GM18519 (cell line): ENCODE results near the gene KIF16B.
A peak's percentile ranks its signal among the peaks of the same experiment; 100 is the strongest.

Source experiments
- ATAC-seq: cut with Tn5 transposase; IDR thresholded peaks from one replicate; pipeline ENCODE4 v1.9.1; 2021; ENCODE audit warnings: mild to moderate bottlenecking, moderate library complexity; ENCODE audit not compliant: unreplicated experiment, low FRiP score

Gene KIF16B

DNA sequence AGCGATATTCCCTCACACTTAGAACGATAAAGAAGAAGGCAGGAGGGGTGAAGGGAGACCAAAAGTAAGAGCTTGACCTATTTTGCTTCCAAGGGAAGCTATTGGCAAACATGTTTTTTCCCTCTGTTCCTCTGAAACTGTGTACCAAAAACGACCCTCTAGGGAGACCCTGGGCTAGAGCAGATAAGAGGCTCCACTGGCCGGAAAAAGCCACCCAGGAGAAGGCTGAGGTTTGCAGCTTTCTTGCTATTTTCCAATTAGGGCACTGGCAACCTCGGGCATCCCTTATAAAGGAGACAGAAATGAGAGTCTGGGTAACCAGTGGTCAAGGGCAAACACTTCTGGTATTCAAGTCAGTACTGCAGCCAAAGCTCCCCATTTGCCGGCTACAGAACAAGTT, 168.0 kb downstream of the KIF16B start:
- no peak for ATAC-seq

DNA sequence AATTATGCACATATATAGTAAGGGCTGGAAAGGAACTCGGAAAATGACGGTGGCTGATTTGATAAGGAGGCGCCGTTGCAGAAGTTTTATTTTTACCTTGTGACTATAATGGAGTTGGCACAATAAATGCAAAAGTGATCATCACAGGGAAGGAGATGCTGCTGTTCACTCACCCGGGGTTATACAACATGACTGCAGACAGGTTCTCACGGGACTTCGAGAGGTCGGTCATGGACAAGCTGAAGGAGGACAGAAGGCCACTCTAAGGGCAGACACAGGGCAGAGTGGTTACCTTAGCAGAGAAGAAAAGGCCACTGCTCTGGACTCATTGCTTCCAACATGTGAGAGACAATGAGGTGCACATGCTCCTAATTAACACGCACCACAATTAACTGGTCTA, 168.6 kb downstream of the KIF16B start:
- no peak for ATAC-seq

DNA sequence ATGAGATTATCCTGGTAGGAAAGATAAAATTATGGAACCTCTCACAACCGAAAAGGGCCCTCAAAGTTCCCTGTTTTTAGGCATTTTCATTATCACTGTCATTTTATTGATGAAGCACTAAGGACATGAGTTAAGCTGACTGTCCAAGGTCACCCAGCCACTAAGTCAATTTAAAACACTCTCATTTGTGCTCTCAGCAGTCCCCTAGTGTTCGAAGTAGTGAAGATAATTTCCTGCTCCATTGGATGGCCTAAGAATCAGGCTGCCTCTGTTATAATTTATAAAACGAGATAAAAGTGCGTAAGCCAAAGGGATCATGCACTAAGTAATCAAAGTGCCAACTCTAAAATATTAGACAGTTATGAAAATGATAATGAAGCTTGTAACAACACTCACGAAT, 169.1 kb downstream of the KIF16B start:
- ATAC-seq, result no peak

DNA sequence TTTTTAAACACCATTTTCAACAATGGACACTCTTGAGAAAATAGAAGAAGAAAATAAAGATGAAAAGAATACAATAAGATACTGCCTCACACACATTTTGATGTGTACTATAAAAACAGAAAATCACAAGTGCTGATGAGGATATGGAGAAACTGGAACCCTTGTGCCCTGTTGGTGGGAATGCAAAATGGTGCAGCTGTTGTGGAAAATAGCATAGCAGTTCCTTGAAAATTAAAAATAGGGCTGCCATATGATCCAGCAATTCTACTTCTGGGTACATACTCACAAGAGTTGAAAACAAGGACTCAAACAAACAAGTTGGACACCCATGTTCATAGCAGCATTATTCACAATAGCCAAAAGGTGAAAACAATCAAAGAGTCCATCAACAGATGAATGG, 173.0 kb downstream of the KIF16B start:
- no peak for ATAC-seq

DNA sequence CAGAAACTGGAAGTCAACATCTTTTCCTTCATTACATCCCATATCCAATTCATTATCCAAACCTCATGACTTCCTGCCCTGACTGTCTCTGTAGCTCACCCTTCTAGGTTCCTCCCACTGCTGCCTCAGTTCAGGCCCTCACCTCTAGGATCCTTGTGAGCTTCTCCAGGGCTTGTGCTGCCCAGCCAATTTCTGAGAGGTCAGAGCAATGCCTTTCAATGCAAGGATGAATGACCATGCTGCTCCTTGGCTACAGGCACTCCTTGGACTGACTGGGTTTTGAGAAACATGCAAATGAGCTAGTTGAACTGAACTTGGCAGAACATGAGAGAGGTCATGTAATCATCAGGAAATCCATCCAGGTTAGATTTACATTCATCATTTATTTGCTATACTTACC, 173.4 kb downstream of the KIF16B start:
- no peak for ATAC-seq

DNA sequence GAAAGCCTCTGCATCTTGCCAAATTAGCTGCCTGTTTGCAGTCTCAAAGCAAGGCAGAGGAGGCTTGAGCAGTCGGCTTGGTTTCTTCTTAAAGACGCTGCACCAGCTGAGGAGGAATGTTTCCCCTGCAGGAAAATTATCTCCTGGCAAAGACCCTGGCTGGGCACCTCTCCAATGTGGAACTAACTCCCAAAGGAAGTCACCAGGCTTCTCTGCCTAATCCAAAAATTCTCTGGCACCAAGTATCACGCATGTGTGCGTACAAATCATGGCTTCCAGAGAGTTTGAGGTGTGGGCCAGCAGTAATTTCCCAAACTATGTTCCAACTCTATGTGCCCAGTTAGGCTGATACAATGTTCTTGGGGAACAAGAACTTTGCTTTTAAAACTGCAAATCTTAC, 176.2 kb downstream of the KIF16B start:
- ATAC-seq, result no peak

DNA sequence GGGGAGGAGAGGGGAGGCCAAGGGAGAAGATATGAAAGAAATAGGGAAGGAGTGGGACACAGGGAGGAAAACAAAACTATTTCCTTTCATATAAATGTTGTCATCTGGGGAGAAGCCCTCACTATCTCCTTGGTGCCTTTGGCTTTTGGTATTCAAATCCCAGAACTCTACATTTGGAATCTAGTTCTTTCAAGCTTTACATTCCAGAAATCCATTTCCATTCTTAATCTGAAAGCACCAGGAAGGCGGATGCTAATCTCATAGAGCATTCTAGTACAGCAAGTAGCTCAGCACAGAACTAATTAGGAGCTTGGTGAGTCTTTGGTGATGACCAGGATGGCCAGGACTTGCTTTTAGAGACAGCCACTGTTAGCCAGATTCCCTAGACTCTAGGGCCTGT, 177.9 kb downstream of the KIF16B start:
- no peak for ATAC-seq

DNA sequence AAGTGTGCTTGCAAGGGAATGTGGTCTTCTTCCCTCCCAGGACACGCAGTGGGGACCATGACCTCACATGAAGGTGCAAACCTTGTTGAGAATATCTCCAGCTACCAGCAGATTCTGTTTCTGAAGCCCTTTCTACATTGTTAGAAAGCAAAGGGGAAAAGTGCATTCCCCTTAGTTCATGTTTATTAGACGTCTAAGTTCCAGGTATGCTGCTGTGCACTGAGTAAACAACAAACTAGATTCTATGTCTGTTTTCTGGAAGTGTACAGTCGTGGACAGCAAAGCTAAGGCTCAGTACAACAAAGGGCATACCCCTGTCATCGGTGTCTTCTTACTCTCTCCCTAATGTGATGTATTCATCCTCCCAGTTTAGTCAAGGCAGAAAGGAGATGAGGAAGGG, 178.5 kb downstream of the KIF16B start:
- no peak for ATAC-seq

DNA sequence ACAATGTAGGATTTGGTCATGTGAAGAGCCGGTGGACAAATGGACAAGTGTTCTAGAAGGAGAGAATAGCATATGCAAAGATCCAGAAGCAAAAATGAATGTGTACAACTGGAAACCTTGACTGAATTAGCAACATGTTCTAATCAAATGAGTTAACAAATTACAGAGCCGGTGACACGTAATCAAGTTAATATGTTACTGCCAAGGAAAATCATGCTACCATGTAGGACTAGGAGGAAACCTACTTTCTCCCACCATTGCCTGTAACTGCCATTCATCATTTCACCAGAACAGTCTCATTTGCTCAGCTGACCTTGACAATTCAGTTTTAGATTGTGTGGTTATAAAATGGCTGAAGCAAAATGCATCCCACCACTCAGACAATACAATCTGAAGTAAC, 179.4 kb downstream of the KIF16B start:
- no peak for ATAC-seq

DNA sequence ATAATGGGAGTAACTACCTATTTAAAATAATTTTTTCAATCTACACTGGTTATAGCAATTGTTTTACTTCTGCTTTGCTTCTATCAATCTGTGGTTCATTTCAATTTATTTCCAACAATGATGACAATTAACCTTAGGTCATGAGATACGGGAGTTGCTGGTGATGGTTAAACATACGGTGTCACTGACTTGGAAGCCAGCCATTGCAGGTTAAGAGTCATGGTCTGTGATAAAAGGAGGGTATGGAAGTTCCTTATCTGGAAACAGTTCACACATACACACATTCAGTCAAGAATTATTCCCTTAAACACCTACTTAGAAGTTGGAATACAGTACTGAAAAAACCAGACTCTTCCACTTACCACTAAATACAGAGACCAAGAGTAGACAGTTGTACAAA, 180.0 kb downstream of the KIF16B start:
- no peak for ATAC-seq

DNA sequence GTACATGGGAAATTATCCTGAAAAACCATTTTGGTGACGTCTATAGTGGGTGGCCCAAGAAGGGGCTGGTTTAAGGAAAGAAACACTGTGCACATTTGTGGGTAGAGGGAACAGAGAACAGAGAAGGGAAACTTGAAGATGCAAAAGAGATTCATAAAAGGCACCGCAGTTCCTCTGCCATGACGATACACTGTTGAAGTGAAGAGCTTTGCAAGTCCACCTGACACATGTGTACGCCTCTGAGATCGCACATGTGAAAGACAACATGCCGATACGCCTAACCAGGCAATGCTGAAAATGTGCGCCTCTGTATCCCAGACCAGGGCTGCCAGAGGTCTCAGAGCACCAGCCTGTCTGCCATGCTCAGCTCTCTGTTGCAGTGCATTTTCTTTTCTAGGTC, 180.9 kb downstream of the KIF16B start:
- peak; percentile 96 for ATAC-seq

DNA sequence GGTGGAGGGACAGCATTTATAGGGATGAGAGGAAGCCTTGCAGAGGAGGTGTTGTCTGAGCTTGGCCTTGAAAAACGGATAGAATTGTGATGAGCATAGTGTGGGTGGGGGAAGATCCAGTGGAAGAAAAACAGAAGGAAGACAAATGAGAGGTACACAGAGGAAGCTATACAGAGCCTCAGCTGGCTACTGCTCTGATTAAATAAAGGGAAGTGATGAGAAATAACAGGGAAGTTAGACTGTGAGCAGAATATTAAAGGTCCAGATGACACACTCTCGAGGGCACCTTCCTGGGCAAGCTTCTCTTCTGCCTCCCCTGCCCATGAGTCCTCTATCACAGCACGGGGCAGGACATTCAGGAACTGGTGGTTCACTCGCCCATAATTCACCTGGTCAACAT, 182.3 kb downstream of the KIF16B start:
- no peak for ATAC-seq

DNA sequence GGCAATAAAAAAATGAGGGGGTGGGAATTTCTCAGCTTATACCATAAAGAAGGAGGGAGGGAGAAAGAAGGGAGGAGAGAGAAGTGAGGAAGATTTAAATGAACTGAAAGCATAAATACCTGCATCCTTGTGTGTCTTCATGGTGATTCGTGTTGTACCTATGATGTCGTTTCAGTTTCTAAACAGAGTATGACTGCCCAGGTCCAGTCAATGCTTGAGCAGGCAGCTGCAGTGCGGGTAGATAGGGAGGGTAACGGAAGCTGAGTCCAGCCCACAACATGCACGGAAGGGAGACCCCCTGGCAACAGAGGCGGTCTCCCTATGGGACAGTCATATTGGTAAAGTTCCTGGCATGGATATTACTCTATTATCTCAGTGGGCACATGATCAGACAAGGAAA, 184.5 kb downstream of the KIF16B start:
- ATAC-seq, result no peak

DNA sequence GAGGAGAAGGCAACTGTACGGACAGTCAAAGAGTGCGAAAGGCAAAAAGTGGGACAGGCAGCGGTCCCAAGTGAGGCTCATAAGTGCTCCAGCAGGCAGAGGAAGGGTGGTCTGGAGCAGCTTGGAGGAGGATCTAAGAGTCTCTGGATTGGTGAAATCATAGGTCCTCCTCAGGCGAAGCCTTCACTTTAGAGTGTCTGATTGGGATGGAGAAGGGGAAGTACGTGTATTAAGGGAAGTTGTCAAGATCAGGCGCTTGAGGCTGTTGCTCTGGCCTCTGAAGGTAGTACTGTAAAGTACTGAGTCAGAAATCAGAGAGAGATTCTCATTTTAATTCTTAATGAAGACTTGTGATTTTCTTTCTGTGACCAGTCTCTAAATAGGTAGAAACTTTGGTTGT, 185.6 kb downstream of the KIF16B start:
- ATAC-seq, result no peak

DNA sequence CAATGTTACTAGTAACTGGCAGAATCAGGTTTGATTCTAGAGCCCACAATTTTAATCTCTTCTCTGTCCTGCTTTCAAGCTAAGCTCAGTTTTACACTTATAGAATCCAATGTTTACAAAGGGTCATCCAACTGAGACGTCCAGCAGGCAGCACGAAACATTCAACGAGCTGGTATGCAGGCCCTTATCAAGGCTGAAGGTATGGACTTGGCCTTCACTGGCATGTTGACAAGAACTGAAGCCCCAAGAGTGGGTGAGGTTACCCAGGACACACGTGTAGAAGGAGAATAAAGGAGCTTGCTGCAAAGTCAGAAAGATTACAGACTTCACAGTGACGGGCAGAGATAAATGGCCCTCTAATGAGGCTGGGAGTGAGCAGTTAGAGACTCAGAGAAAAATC, 187.4 kb downstream of the KIF16B start:
- ATAC-seq, result no peak

DNA sequence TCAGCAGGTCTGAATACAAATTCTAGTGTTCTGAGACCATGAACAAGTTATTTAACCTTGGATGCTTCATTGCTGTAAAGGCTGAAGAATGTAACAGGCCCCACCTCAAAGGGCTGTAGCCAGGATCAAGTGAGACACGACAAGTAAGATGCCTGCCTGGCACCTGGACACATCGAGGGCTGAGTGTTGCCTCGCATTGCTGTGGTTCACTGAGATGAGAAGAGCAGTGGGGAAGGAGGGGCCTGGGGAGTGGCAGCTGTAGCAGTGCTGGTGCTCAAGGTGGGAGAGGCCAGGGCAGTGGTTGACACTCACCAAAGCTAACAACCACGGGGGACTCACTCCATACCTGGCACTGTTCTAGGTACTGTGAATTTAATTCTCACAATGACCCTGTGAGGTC, 187.8 kb downstream of the KIF16B start:
- no peak for ATAC-seq

DNA sequence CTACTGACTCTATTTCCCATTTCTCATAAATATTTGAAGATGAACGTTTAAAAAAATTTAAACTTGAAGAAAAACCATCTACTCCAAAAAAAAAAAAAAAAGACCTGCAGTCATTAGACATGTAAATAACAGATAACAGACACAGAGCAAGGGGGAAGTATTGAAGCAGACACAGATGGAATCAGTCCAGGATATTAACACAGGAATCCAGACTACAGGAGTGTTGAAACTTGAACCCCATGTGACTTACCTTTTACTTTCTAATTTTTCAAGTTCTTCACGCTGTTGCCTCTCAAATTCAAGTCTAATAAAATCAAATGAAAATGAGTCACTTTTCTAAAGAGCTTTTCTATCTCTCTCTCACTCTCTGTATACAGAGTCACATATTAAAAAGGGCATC, 191.8 kb downstream of the KIF16B start:
- ATAC-seq, result no peak

DNA sequence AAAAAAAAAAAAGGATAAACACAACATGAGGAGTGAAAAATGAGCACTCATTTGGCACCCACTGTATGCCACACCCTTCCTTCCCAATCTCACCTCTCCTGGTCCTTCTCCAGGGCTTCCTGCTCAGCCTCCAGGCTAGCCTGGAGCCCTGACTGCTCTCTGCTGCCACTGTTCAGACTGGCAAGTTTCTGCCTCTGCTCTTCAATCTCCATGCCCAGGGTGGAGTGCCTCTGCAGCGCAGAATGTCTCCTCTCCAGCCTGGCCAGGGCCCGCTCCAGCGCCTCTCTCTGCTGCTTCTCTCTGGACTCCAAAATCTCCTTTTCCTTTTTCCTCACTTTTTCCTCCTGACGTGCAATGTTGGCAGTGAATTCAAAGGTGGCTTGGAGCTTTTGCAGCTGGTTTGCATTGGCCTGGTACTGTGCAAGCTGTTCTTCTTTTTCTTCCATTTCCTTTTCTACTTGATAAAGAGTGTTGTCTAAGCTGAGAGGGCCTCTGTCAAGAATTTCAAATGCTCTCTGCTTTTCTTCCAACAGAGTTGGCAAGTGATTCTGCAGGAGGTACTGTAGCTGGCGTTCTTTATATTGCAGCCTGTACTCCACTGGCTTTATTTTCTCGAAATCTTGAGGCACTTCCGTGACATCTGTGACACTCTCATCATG, 194.4 kb downstream of the KIF16B start:
- no peak for ATAC-seq

DNA sequence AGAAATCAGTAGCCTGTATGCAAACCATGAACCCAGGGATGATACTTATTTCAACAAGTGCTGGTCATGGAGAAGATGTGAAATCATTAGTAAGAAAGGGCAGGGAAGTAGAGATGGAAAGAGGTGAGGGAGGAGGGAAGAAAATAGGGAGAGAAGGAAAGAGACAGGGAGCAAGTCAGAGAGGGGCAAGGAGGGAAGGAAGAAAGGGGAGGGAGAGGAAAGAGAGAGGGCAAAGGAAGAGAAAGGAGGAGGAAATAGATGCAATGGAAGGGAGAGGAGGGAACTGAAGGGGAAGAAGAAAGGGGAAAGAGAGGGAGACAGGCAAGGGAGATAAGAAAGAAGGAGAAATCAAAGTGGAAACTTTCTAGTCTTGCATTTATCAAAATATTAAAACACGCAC, 195.1 kb downstream of the KIF16B start:
- ATAC-seq, result no peak

DNA sequence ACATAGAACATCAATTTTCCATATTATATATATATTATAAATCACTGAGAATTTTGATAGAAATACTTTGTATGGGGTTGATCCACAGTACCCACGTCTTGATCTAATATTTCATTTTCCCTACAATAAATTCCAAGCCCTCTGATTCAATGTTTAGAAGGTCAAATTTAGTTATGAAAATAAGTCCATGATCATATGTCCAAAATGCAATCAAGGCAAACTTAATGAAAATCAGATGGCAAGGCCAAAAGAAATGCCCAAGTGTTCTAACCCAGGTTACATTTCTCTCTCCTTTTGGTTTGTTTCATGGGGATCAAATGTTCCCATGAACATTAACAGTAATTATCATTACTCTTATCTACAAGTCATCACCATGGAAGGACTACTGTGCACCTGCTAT, 203.8 kb downstream of the KIF16B start:
- ATAC-seq, result no peak

DNA sequence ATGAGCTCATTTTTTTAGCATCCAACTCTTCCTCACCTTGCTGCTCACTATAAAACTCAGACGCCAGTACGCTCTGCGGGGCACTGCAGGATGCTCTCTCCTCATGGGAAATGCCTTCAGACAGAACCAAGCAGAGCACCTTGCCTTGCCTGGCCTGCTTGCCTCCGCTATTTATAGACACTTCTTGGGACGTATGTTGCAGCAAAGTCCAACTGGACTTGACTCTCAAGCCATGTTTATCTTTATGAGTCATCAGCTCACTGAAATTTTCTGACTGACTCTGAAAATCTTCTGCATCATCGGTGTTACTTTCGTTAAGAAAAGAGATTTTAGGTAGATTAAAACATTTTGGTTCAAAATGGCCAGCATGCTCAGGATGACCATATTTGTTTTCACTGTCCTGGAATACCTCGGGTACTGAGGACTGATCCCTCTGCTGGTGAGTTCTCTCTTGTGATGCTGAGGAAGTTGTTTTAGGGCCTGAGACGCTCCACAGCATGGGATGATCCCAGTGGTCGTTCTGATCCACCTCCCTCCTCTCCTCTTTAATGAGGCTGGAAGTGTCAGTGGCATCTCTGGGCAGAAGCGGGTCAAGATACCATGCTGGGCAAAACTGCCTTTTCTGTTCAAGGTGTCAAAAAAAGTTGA, 204.5 kb downstream of the KIF16B start:
- no peak for ATAC-seq

DNA sequence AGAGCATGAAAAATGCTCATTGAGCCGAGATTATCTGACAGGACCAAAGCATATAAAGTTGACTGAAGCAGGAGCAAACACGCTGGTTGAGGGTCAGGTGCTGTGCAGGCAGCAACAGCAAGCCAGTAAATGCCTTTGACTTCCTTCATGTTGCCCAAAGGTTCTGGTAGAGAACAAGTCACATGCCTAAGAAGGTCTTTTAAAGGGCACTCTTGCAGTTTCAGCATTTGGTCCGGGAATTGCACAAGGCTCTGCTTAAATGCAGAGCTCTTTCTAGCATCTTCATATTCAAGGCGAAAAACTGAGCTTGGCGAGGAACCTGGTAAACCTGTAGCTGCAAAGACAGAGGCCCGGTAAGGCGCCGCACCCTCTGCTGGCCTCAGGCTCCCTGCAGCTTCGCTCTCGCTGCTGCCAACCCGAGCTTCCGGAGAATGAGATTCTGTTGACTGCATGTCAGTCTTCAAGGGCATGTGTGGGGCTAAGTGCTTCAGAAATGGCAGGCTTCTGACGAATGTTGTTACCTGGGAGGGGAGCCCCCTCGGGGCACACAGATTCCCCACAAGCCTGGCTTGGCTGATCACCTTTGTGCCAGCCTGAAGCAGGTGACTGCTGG, 205.2 kb downstream of the KIF16B start:
- no peak for ATAC-seq
